NCI-H2171 (cell line): Measurements from ENCODE around the gene GPD1.

Experiments
- DNase-seq: peaks from one replicate; lab custom pipeline; 2025; lab: John Stamatoyannopoulos, UW

Gene GPD1

GRCh38 chr12:50103767-50104321, at the start of gene GPD1:
Gene GPD1, plus strand, starts transcription at chr12:50104008. Its CDS starts 43 bp downstream, at chr12:50104051.
- peak; percentile 83 for DNase-seq

- DNase-seq: peak; percentile 91
Measured at GRCh38 chr12:50055831-50056638, 47.8 kb upstream of the GPD1 start.

- DNase-seq: no peak
Measured at GRCh38 chr12:50056639-50056976, 47.2 kb upstream of the GPD1 start.

- DNase-seq: peak; percentile 86
Measured at GRCh38 chr12:50057000-50057841, 46.6 kb upstream of the GPD1 start, which contains the start of gene ASIC1. Gene ASIC1, plus strand, starts transcription at chr12:50057596. Its CDS starts 1,171 bp downstream, at chr12:50058767.

- DNase-seq: no peak
Measured at GRCh38 chr12:50057896-50058670, 45.7 kb upstream of the GPD1 start.

- DNase-seq: no peak
Measured at GRCh38 chr12:50058743-50059312, 45.0 kb upstream of the GPD1 start.

GRCh38 chr12:50059440-50060119, 44.2 kb upstream of the GPD1 start:
- DNase-seq: no peak

GRCh38 chr12:50060120-50060468, 43.7 kb upstream of the GPD1 start:
- no peak for DNase-seq

- no peak for DNase-seq
Measured at GRCh38 chr12:50061171-50061570, 42.6 kb upstream of the GPD1 start.

- no peak for DNase-seq
Measured at GRCh38 chr12:50061946-50062686, 41.7 kb upstream of the GPD1 start.

- no peak for DNase-seq
Measured at GRCh38 chr12:50062728-50063460, 40.9 kb upstream of the GPD1 start.

- DNase-seq: no peak
Measured at GRCh38 chr12:50065726-50066310, 38.0 kb upstream of the GPD1 start.

- DNase-seq: no peak
Measured at GRCh38 chr12:50066402-50066801, 37.4 kb upstream of the GPD1 start.

GRCh38 chr12:50069069-50069468, 34.7 kb upstream of the GPD1 start:
- no peak for DNase-seq

- DNase-seq: no peak
Measured at GRCh38 chr12:50069539-50069938, 34.3 kb upstream of the GPD1 start.

- DNase-seq: peak; percentile 70
Measured at GRCh38 chr12:50070314-50071060, 33.3 kb upstream of the GPD1 start.

GRCh38 chr12:50072198-50072907, 31.5 kb upstream of the GPD1 start:
- no peak for DNase-seq

GRCh38 chr12:50073206-50073605, 30.6 kb upstream of the GPD1 start:
- DNase-seq: no peak
